ENCODE results near the gene BTBD6.

DNA sequence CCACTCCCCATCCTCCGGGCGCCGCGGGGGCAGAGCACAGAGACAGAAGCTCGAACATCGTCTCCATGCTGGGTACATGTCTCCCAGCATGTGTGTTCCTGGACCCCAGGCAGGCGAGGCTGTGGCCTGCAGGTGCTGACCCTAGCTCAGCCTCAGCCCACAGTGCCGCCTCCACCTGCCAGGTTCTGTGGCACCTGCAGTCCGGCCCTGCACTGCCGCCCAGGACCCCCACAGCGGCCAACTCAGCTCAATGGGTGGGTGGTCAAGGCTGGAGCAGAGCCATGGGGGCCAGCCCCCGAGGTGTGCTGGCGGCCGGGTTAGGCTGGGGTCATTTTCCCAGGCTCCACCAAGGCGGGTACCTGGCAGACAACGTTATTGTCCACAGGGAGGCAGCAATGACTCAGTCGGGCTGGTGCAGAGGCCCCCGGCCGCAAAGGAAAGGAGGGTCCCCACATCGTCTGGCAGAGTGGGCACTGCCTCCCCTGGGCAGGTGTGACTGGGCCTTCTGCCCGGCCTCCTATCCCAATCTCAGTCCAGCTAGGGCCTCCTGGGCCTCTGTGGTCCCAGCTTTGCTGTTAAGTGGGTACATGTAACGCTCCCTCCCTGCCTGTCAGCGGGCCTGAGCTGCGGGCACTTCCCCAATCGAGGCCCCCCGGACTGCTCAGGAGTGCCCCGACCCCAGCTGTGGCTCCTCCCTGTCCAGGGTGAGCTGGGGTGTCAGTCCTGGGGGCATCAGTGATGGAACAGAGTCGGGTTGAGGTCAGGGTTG, 47.0 kb upstream of the BTBD6 start:
- no peak for TF ChIP-seq EP300 (IDR thresholded peaks at IDR 0.05; ENCODE audit: borderline replicate concordance)
- TF ChIP-seq CEBPB (IDR thresholded peaks at IDR 0.05) = no peak
- TF ChIP-seq, protein P1, sequence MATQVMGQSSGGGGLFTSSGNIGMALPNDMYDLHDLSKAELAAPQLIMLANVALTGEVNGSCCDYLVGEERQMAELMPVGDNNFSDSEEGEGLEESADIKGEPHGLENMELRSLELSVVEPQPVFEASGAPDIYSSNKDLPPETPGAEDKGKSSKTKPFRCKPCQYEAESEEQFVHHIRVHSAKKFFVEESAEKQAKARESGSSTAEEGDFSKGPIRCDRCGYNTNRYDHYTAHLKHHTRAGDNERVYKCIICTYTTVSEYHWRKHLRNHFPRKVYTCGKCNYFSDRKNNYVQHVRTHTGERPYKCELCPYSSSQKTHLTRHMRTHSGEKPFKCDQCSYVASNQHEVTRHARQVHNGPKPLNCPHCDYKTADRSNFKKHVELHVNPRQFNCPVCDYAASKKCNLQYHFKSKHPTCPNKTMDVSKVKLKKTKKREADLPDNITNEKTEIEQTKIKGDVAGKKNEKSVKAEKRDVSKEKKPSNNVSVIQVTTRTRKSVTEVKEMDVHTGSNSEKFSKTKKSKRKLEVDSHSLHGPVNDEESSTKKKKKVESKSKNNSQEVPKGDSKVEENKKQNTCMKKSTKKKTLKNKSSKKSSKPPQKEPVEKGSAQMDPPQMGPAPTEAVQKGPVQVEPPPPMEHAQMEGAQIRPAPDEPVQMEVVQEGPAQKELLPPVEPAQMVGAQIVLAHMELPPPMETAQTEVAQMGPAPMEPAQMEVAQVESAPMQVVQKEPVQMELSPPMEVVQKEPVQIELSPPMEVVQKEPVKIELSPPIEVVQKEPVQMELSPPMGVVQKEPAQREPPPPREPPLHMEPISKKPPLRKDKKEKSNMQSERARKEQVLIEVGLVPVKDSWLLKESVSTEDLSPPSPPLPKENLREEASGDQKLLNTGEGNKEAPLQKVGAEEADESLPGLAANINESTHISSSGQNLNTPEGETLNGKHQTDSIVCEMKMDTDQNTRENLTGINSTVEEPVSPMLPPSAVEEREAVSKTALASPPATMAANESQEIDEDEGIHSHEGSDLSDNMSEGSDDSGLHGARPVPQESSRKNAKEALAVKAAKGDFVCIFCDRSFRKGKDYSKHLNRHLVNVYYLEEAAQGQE (IDR thresholded peaks at IDR 0.05; ENCODE audit: low read depth) = no peak
- TF ChIP-seq RAD21 (IDR thresholded peaks at IDR 0.05; ENCODE audit: low read depth) = no peak; the same call in 1 of the 2 replicates
- no peak for TF ChIP-seq NFIC (IDR thresholded peaks at IDR 0.05)
- no peak for TF ChIP-seq CREB1 (IDR thresholded peaks at IDR 0.05; ENCODE audit: low read depth)
- no peak for TF ChIP-seq TAF1 (IDR thresholded peaks at IDR 0.05; ENCODE audit: low read depth)
- TF ChIP-seq, protein P2, sequence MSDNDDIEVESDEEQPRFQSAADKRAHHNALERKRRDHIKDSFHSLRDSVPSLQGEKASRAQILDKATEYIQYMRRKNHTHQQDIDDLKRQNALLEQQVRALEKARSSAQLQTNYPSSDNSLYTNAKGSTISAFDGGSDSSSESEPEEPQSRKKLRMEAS (IDR thresholded peaks at IDR 0.05) = no peak
- no peak for TF ChIP-seq TCF12 (IDR thresholded peaks at IDR 0.05; ENCODE audit: low read depth)
- no peak for TF ChIP-seq YY1 (IDR thresholded peaks at IDR 0.05; ENCODE audit: low read depth)
